ENCODE results near the gene SLC2A11.
"Not testable (repeated sequence)": the region's sequence is repeated elsewhere in the genome, so short reads cannot be mapped to it uniquely, and the experiment has no call there.

SLC2A11 gene

GRCh38 chr22:23847310-23847920 is 10.3 kb upstream of the SLC2A11 start:
- DNase-seq (ENCODE audit: low spot score): no peak

GRCh38 chr22:23847991-23848864 is 9.4 kb upstream of the SLC2A11 start:
- no peak for DNase-seq (ENCODE audit: low spot score)

- peak; percentile 66 for DNase-seq (ENCODE audit: low spot score)
These were observed 8.4 kb upstream of the SLC2A11 start for GRCh38 chr22:23849009-23850006.

GRCh38 chr22:23850136-23850611 is 7.5 kb upstream of the SLC2A11 start:
- DNase-seq (ENCODE audit: low spot score): no peak

- peak; percentile 66 for DNase-seq (ENCODE audit: low spot score)
These were observed 712 bp upstream of the SLC2A11 start for GRCh38 chr22:23856721-23857605.

GRCh38 chr22:23858484-23858815 is 775 bp downstream of the SLC2A11 start:
- DNase-seq (ENCODE audit: low spot score): no peak

- no peak for DNase-seq (ENCODE audit: low spot score)
These were observed 1.5 kb downstream of the SLC2A11 start for GRCh38 chr22:23859201-23859600.

GRCh38 chr22:23860187-23860586 is 2.5 kb downstream of the SLC2A11 start:
- not testable (repeated sequence) for DNase-seq (ENCODE audit: low spot score)

- no peak for DNase-seq (ENCODE audit: low spot score)
These were observed 4.4 kb downstream of the SLC2A11 start for GRCh38 chr22:23862103-23862502.

- DNase-seq (ENCODE audit: low spot score): not testable (repeated sequence)
These were observed 7.0 kb downstream of the SLC2A11 start for GRCh38 chr22:23864499-23865154.

GRCh38 chr22:23868580-23868979 is 10.9 kb downstream of the SLC2A11 start:
- DNase-seq (ENCODE audit: low spot score): no peak

- no peak for DNase-seq (ENCODE audit: low spot score)
These were observed 17.2 kb downstream of the SLC2A11 start for GRCh38 chr22:23874871-23875270.

GRCh38 chr22:23875801-23876200 is 18.1 kb downstream of the SLC2A11 start:
- DNase-seq (ENCODE audit: low spot score): no peak

- no peak for DNase-seq (ENCODE audit: low spot score)
These were observed 19.9 kb downstream of the SLC2A11 start for GRCh38 chr22:23877566-23877965.

GRCh38 chr22:23878219-23878618 is 20.5 kb downstream of the SLC2A11 start:
- DNase-seq (ENCODE audit: low spot score): no peak

GRCh38 chr22:23882370-23882769 is 24.7 kb downstream of the SLC2A11 start:
- peak; percentile 28 for DNase-seq (ENCODE audit: low spot score)

- DNase-seq (ENCODE audit: low spot score): no peak
These were observed 26.0 kb downstream of the SLC2A11 start for GRCh38 chr22:23883658-23884057.

- peak; percentile 54 for DNase-seq (ENCODE audit: low spot score)
These were observed 26.5 kb downstream of the SLC2A11 start for GRCh38 chr22:23884140-23884539.

GRCh38 chr22:23888615-23889401 is 31.1 kb downstream of the SLC2A11 start:
- DNase-seq (ENCODE audit: low spot score): no peak

- DNase-seq (ENCODE audit: low spot score): no peak
These were observed 31.9 kb downstream of the SLC2A11 start for GRCh38 chr22:23889620-23890019.
